Subcutaneous abdominal adipose tissue (tissue), 5 donors: Measurements from ENCODE around the gene SERPINA6.

Source experiments
- H3K27ac ChIP-seq: one replicate; pipeline ENCODE4 v1.7.0; 2013; ENCODE audit warnings: low read depth, mild to moderate bottlenecking, inconsistent platforms, low read length, moderate library complexity
- H3K27me3 ChIP-seq, 5 donors: one replicate each; pipeline ENCODE4 v1.7.0; 2013; ENCODE audit warnings: low read length in 5 of 5, inconsistent platforms in 1 of 5; ENCODE audit not compliant: control insufficient read depth in 5 of 5, insufficient read depth in 4 of 5
- H3K36me3 ChIP-seq, 5 donors: one replicate each; pipeline ENCODE4 v1.7.0; 2013; ENCODE audit warnings: low read length in 5 of 5; ENCODE audit not compliant: control insufficient read depth in 5 of 5, insufficient read depth in 5 of 5
- H3K4me1 ChIP-seq, 5 donors: one replicate each; pipeline ENCODE4 v1.7.0; 2013; ENCODE audit warnings: low read length in 5 of 5, mild to moderate bottlenecking in 3 of 5, moderate library complexity in 1 of 5; ENCODE audit not compliant: control insufficient read depth in 5 of 5, insufficient read depth in 5 of 5
- H3K4me3 ChIP-seq, 5 donors: one replicate each; pipeline ENCODE4 v1.7.0; 2013; ENCODE audit warnings: low read length in 5 of 5, low read depth in 1 of 5
- H3K9ac ChIP-seq, 5 donors: one replicate each; pipeline ENCODE4 v1.7.0; 2013; ENCODE audit warnings: low read length in 5 of 5, mild to moderate bottlenecking in 4 of 5, moderate library complexity in 3 of 5
- H3K9me3 ChIP-seq, 5 donors: one replicate each; pipeline ENCODE4 v1.7.0; 2013; ENCODE audit warnings: low read length in 5 of 5; ENCODE audit not compliant: control insufficient read depth in 5 of 5
- donor health status: healthy.
- donor health status: healthy.
- donor health status: healthy.
- donor health status: healthy.
- donor health status: healthy.

The SERPINA6 gene

GRCh38 chr14:94342334-94342934, 19.3 kb upstream of the SERPINA6 start:
- no peaks in the 10 kb centered on the region for H3K9me3 ChIP-seq
- peak overlapping the region; percentile 6 for H3K27ac ChIP-seq
- peak overlapping the region in 1 of 5 donors; percentile 31 for H3K4me3 ChIP-seq
- H3K27me3 ChIP-seq: peaks cover 0 to 4% (median 0%) of the 10 kb centered on the region in 5 donors
- no peaks in the 10 kb centered on the region for H3K36me3 ChIP-seq
- H3K4me1 ChIP-seq: peaks cover 3 to 29% (median 20%) of the 10 kb centered on the region in 5 donors
- no peak overlapping the region for H3K9ac ChIP-seq

GRCh38 chr14:94341656-94342333, 18.7 kb upstream of the SERPINA6 start:
- H3K4me3 ChIP-seq: peak overlapping the region in 1 of 5 donors; percentile 31
- H3K9me3 ChIP-seq: no peaks in the 10 kb centered on the region
- H3K27ac ChIP-seq: no peak overlapping the region
- no peak overlapping the region for H3K9ac ChIP-seq
- no peaks in the 10 kb centered on the region for H3K36me3 ChIP-seq
- H3K4me1 ChIP-seq: peaks cover 3 to 29% (median 20%) of the 10 kb centered on the region in 5 donors
- H3K27me3 ChIP-seq: peaks cover 0 to 4% (median 0%) of the 10 kb centered on the region in 5 donors

GRCh38 chr14:94340533-94340932, 17.4 kb upstream of the SERPINA6 start:
- no peaks in the 10 kb centered on the region for H3K9me3 ChIP-seq
- H3K27ac ChIP-seq: no peak overlapping the region
- H3K36me3 ChIP-seq: no peaks in the 10 kb centered on the region
- H3K4me1 ChIP-seq: peaks cover 0 to 29% (median 20%) of the 10 kb centered on the region in 5 donors
- H3K4me3 ChIP-seq: no peak overlapping the region
- peaks cover 0 to 3% (median 0%) of the 10 kb centered on the region in 5 donors for H3K27me3 ChIP-seq
- no peak overlapping the region for H3K9ac ChIP-seq

- Histone ChIP-seq H3K27ac (no peak overlapping the region), H3K36me3 (no peaks in the 10 kb centered on the region), H3K9me3 (no peaks in the 10 kb centered on the region), H3K4me1 (peaks cover 0 to 15% (median 15%) of the 10 kb centered on the region in 5 donors), H3K27me3 (no peaks in the 10 kb centered on the region), H3K4me3 (no peak overlapping the region), H3K9ac (no peak overlapping the region)
These were observed 14.9 kb upstream of the SERPINA6 start for GRCh38 chr14:94338023-94338422.

- no peak overlapping the region for H3K4me3 ChIP-seq
- H3K27me3 ChIP-seq: no peaks in the 10 kb centered on the region
- H3K4me1 ChIP-seq: peaks cover 0 to 8% (median 8%) of the 10 kb centered on the region in 5 donors
- no peaks in the 10 kb centered on the region for H3K36me3 ChIP-seq
- H3K27ac ChIP-seq: no peak overlapping the region
- H3K9me3 ChIP-seq: no peaks in the 10 kb centered on the region
- no peak overlapping the region for H3K9ac ChIP-seq
These were observed 14.1 kb upstream of the SERPINA6 start for GRCh38 chr14:94337274-94337673.

GRCh38 chr14:94334872-94335271, 11.7 kb upstream of the SERPINA6 start:
- Histone ChIP-seq H3K27me3 (no peaks in the 10 kb centered on the region), H3K9ac (no peak overlapping the region), H3K27ac (no peak overlapping the region), H3K4me1 (peaks cover 0 to 6% (median 0%) of the 10 kb centered on the region in 5 donors), H3K36me3 (no peaks in the 10 kb centered on the region), H3K9me3 (no peaks in the 10 kb centered on the region), H3K4me3 (no peak overlapping the region)

- H3K36me3 ChIP-seq: no peaks in the 10 kb centered on the region
- H3K27me3 ChIP-seq: no peaks in the 10 kb centered on the region
- peaks cover 0 to 6% (median 0%) of the 10 kb centered on the region in 5 donors for H3K4me1 ChIP-seq
- no peaks in the 10 kb centered on the region for H3K9me3 ChIP-seq
- no peak overlapping the region for H3K9ac ChIP-seq
- H3K27ac ChIP-seq: no peak overlapping the region
- H3K4me3 ChIP-seq: no peak overlapping the region
These were observed 9.5 kb upstream of the SERPINA6 start for GRCh38 chr14:94332587-94332986.

- Histone ChIP-seq H3K9ac (no peak overlapping the region), H3K36me3 (no peaks in the 10 kb centered on the region), H3K9me3 (no peaks in the 10 kb centered on the region), H3K27ac (no peak overlapping the region), H3K4me3 (no peak overlapping the region), H3K4me1 (peaks cover 0 to 6% (median 0%) of the 10 kb centered on the region in 5 donors), H3K27me3 (no peaks in the 10 kb centered on the region)
These were observed 9.0 kb upstream of the SERPINA6 start for GRCh38 chr14:94332063-94332583.

- Histone ChIP-seq H3K27me3 (no peaks in the 10 kb centered on the region), H3K4me3 (no peak overlapping the region), H3K9ac (no peak overlapping the region), H3K4me1 (peaks cover 0 to 6% (median 0%) of the 10 kb centered on the region in 5 donors), H3K36me3 (no peaks in the 10 kb centered on the region), H3K27ac (no peak overlapping the region), H3K9me3 (no peaks in the 10 kb centered on the region)
These were observed 8.3 kb upstream of the SERPINA6 start for GRCh38 chr14:94331462-94331861.

- Histone ChIP-seq H3K27me3 (no peaks in the 10 kb centered on the region), H3K27ac (no peak overlapping the region), H3K36me3 (no peaks in the 10 kb centered on the region), H3K9me3 (no peaks in the 10 kb centered on the region), H3K4me3 (no peak overlapping the region), H3K4me1 (peaks cover 0 to 6% (median 0%) of the 10 kb centered on the region in 5 donors), H3K9ac (no peak overlapping the region)
These were observed 7.7 kb upstream of the SERPINA6 start for GRCh38 chr14:94330857-94331256.
